HG02610 (cell line): ENCODE results near the gene GPR143.

Experiments
- ATAC-seq: cut with Tn5 transposase; IDR thresholded peaks from one replicate; pipeline ENCODE4 v1.9.1; 2021; ENCODE audit warnings: mild to moderate bottlenecking, moderate library complexity; ENCODE audit not compliant: unreplicated experiment

The GPR143 gene

GRCh38 chrX:9708923-9709553 lies 56.6 kb downstream of the GPR143 start:
- peak; percentile 75 for ATAC-seq

GRCh38 chrX:9708086-9708485 lies 57.6 kb downstream of the GPR143 start:
- no peak for ATAC-seq

GRCh38 chrX:9707306-9708033 lies 58.2 kb downstream of the GPR143 start:
- no peak for ATAC-seq

- ATAC-seq = no peak
These were observed 59.2 kb downstream of the GPR143 start for GRCh38 chrX:9706421-9706820.

- ATAC-seq = no peak
These were observed 60.7 kb downstream of the GPR143 start for GRCh38 chrX:9704876-9705465.

GRCh38 chrX:9703406-9703805 lies 62.2 kb downstream of the GPR143 start:
- ATAC-seq = no peak

- no peak for ATAC-seq
These were observed 63.9 kb downstream of the GPR143 start for GRCh38 chrX:9701790-9702189.

GRCh38 chrX:9700555-9700954 lies 65.1 kb downstream of the GPR143 start:
- no peak for ATAC-seq

GRCh38 chrX:9698576-9698975 lies 67.1 kb downstream of the GPR143 start:
- ATAC-seq = no peak

GRCh38 chrX:9693307-9694001 lies 72.2 kb downstream of the GPR143 start:
- ATAC-seq = no peak

- no peak for ATAC-seq
These were observed 75.6 kb downstream of the GPR143 start for GRCh38 chrX:9690046-9690445.

- ATAC-seq = no peak
These were observed 76.8 kb downstream of the GPR143 start for GRCh38 chrX:9688833-9689232.

GRCh38 chrX:9687899-9688298 lies 77.7 kb downstream of the GPR143 start:
- ATAC-seq = no peak

- ATAC-seq = no peak
These were observed 82.3 kb downstream of the GPR143 start for GRCh38 chrX:9683350-9683749.

GRCh38 chrX:9682861-9683260 lies 82.8 kb downstream of the GPR143 start:
- ATAC-seq = no peak

- no peak for ATAC-seq
These were observed 83.2 kb downstream of the GPR143 start for GRCh38 chrX:9682456-9682855.

GRCh38 chrX:9681422-9681821 lies 84.2 kb downstream of the GPR143 start:
- no peak for ATAC-seq

- no peak for ATAC-seq
These were observed 84.6 kb downstream of the GPR143 start for GRCh38 chrX:9681011-9681410.

GRCh38 chrX:9678215-9678965 lies 87.3 kb downstream of the GPR143 start:
- no peak for ATAC-seq

GRCh38 chrX:9677098-9677739 lies 88.4 kb downstream of the GPR143 start:
- peak; percentile 98 for ATAC-seq

GRCh38 chrX:9676738-9677097 lies 88.9 kb downstream of the GPR143 start:
- ATAC-seq = no peak
